H1 (cell line): ENCODE results near the gene UGT2B17.

Experiments used
- CTCF ChIP-seq, 3 experiments: IDR thresholded peaks; 1 replicate in 2 of 3; 2 replicates in 1 of 3; pipeline versions ENCODE4 v1.5.1 to v1.6.1; 2011; ENCODE audit warnings: low read length in 3 of 3, mild to moderate bottlenecking in 3 of 3, inconsistent platforms in 2 of 3, low read depth in 1 of 3, moderate library complexity in 1 of 3; ENCODE audit not compliant: insufficient read depth in 1 of 3; ENCODE audit errors: control extremely low read depth in 1 of 3
- EP300 ChIP-seq, 2 experiments: IDR thresholded peaks; 1 replicate in 1 of 2; 2 replicates in 1 of 2; pipeline ENCODE4 v1.6.1; 2011 to 2012; ENCODE audit warnings: low read depth in 2 of 2, low read length in 2 of 2, mild to moderate bottlenecking in 2 of 2, borderline replicate concordance in 1 of 2, inconsistent platforms in 1 of 2, moderate library complexity in 1 of 2
- MAX ChIP-seq: IDR thresholded peaks from 2 replicates; pipeline ENCODE4 v1.6.1; 2012; ENCODE audit warnings: inconsistent platforms
- POLR2A ChIP-seq, 2 experiments: IDR thresholded peaks; 1 replicate in 1 of 2; 2 replicates in 1 of 2; pipeline ENCODE4 v1.6.1; 2011; ENCODE audit warnings: low read depth in 2 of 2, low read length in 2 of 2, mild to moderate bottlenecking in 2 of 2; ENCODE audit errors: control extremely low read depth in 1 of 2
- RFX5 ChIP-seq: IDR thresholded peaks from 2 replicates; pipeline ENCODE4 v1.6.1; 2011; ENCODE audit warnings: low read depth, low read length, improper control_type of control experiment, borderline replicate concordance
- USF2 ChIP-seq: IDR thresholded peaks from 2 replicates; pipeline ENCODE4 v1.6.1; 2011; ENCODE audit warnings: low read length, improper control_type of control experiment

GRCh38 chr4:68494688-68495087 lies 81.4 kb downstream of the UGT2B17 start:
- TF ChIP-seq CTCF (IDR thresholded peaks at IDR 0.05; ENCODE audit: control extremely low read depth in 1 of 3, insufficient read depth in 1 of 3, low read depth in 1 of 3, low read length in 3 of 3), result no peak
- no peak for TF ChIP-seq RFX5
- TF ChIP-seq USF2, result no peak
- TF ChIP-seq EP300 (IDR thresholded peaks at IDR 0.05; ENCODE audit: borderline replicate concordance in 1 of 2, low read depth in 2 of 2, low read length in 2 of 2), result no peak
- no peak for TF ChIP-seq MAX
- TF ChIP-seq POLR2A (IDR thresholded peaks at IDR 0.05; ENCODE audit: control extremely low read depth in 1 of 2, low read depth in 2 of 2, low read length in 2 of 2), result no peak
